Measurements from ENCODE around the gene PKIG.

- TF ChIP-seq, protein P1, sequence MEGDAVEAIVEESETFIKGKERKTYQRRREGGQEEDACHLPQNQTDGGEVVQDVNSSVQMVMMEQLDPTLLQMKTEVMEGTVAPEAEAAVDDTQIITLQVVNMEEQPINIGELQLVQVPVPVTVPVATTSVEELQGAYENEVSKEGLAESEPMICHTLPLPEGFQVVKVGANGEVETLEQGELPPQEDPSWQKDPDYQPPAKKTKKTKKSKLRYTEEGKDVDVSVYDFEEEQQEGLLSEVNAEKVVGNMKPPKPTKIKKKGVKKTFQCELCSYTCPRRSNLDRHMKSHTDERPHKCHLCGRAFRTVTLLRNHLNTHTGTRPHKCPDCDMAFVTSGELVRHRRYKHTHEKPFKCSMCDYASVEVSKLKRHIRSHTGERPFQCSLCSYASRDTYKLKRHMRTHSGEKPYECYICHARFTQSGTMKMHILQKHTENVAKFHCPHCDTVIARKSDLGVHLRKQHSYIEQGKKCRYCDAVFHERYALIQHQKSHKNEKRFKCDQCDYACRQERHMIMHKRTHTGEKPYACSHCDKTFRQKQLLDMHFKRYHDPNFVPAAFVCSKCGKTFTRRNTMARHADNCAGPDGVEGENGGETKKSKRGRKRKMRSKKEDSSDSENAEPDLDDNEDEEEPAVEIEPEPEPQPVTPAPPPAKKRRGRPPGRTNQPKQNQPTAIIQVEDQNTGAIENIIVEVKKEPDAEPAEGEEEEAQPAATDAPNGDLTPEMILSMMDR (IDR thresholded peaks at IDR 0.05), result no peak
- no peak for TF ChIP-seq POLR2A (IDR thresholded peaks at IDR 0.05)
These were observed 46.2 kb upstream of the PKIG start for GRCh38 chr20:44536175-44536574.

Data from heart left ventricle (tissue), 13 donors.